Stimulated activated memory B cell treated with anti-CD40 and anti-IgM and Interleukin-4, amounts not matched to agents 10 μg/mL and 1 μg/mL and 100 μg/mL, for 72 hours (primary cell): ENCODE results near the gene ETV3.
"Not testable (repeated sequence)": the region's sequence is repeated elsewhere in the genome, so short reads cannot be mapped to it uniquely, and the experiment has no call there.

Source experiments
- ATAC-seq: fragments of 150-1000 bp; cut with Tn5 transposase; 2 replicates; pipeline ENCODE4 v1.10.0; 2021
- H3K27ac Mint-ChIP-seq: one replicate; pipeline ENCODE4 v1.8.0; 2022; ENCODE audit warnings: mild to moderate bottlenecking, mixed read lengths
- H3K27me3 Mint-ChIP-seq: one replicate; pipeline ENCODE4 v1.8.0; 2022; ENCODE audit warnings: mixed read lengths
- H3K36me3 Mint-ChIP-seq: one replicate; pipeline ENCODE4 v1.8.0; 2022; ENCODE audit warnings: mixed read lengths
- H3K4me1 Mint-ChIP-seq: one replicate; pipeline ENCODE4 v1.8.0; 2022; ENCODE audit warnings: mixed read lengths
- H3K4me3 Mint-ChIP-seq: one replicate; pipeline ENCODE4 v1.8.0; 2022; ENCODE audit warnings: mild to moderate bottlenecking, moderate library complexity, mixed read lengths
- H3K9me3 Mint-ChIP-seq: one replicate; pipeline ENCODE4 v1.8.0; 2022; ENCODE audit warnings: mixed read lengths

The ETV3 gene

DNA sequence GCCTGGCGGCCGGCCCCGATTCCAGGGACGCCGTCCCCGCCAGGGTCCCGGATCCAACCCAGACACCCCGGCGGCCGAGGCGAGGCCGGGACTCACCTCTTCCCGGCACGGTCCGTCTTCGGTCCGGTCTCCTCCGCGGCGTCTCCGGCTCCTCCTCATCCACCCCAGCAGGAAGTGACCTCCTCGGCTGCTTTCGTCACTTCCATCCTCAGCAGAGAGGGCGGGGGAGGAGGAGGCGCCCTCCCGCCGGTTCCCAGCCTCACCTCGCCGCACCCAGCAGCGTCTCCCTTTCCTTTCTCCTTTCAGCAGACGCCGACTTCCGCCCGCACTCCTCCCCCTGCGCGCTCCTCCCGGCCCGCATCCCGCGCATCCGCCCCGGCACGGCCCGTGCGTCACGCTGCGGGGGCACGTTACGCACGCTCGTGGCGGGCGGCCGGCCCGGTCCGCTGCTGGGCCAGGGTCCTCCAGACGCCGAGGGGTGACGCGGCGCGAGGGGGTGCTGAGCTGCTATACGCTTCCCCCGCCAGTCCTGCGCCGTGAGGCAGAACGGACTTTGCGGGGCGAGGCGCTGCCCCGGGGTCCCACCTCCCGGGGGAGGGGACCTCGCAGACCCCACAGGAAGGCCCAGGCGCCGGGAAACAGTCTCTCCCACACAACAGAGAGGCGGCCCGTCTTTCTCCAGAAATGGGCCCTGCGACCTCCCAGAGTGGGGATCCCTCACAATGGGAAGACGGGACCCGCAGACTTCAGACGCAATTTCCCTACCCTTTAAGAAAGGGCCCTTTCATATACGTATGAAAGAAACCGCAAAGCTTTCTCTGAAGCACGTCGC is at the start of gene ETV3:
TSS of gene ETV3 (minus strand) at position 176 of the 832 bp plus-strand sequence. CDS start 2,043 bp downstream, outside the sequence.
- Mint-ChIP-seq H3K27me3 (no peaks in the 10 kb centered on the region), H3K9me3 (no peaks in the 10 kb centered on the region), H3K4me1 (peaks cover 75% of the 10 kb centered on the region), H3K36me3 (peaks cover 39% of the 10 kb centered on the region), H3K27ac (peak within 1 kb of the TSS; percentile 94), H3K4me3 (peak within 1 kb of the TSS; percentile 96)
- ATAC-seq, result peak; percentile 87

DNA sequence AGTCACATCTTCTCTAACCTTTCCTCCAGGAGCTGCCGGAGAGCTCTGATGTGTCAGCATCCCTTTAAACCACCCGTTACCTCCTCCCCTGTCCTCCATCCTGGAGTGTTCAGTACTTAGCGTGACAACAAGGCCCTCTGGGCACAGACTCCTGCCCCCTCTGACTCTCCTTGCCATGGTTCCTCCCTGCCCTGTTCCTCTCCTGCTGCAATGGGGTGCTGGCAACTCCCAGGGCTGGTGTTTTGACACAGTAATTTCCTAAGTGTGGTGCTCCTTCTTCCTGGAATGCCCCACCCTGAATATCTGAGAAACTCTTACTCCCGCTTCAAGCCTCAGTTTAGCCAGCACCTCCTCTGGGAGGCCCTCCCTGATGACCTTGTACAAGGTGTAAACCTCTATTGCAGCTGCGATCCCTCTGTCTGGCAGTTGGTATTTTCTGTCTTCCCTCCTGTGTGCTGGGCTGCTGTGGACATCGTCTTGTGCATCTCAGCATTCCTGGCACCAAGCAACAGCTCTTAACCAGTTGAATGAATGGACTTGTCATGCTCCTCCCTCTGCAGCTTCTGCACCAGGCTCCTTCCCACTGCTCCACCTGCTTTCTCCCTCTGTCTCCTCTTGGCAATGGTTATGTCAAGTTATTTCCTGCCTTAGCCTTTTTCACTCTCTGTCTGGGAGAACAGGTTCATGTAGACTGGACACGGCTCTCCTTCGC is 48.2 kb upstream of the ETV3 start:
- Mint-ChIP-seq H3K27ac (no peak overlapping the region), H3K4me3 (no peak overlapping the region), H3K36me3 (no peaks in the 10 kb centered on the region), H3K4me1 (peaks cover 6% of the 10 kb centered on the region), H3K27me3 (peaks cover 42% of the 10 kb centered on the region), H3K9me3 (no peaks in the 10 kb centered on the region)
- ATAC-seq, result no peak

DNA sequence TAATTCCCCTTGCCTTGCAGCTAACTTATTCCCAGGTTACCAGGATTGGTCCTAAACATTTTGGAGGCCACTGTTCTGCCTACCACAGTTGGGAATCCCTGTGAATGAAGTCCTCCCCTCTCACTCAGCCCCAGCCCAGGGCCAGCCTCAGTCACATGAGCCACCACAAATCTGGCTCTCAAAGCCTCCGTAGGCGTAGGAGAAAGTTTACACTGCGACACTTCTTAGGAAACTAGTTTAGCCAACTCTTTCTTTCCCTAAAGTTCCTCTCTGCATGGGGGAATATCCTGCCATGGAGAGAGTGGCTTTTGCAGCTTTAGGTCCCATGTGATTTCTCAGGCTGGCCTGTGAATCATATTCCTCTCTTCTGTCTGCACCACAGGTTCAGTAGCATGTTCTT is 45.7 kb upstream of the ETV3 start:
- H3K36me3 Mint-ChIP-seq, result no peaks in the 10 kb centered on the region
- H3K4me3 Mint-ChIP-seq, result no peak overlapping the region
- H3K9me3 Mint-ChIP-seq, result no peaks in the 10 kb centered on the region
- H3K27ac Mint-ChIP-seq, result no peak overlapping the region
- no peak for ATAC-seq
- peaks cover 11% of the 10 kb centered on the region for H3K4me1 Mint-ChIP-seq
- H3K27me3 Mint-ChIP-seq, result peaks cover 51% of the 10 kb centered on the region

DNA sequence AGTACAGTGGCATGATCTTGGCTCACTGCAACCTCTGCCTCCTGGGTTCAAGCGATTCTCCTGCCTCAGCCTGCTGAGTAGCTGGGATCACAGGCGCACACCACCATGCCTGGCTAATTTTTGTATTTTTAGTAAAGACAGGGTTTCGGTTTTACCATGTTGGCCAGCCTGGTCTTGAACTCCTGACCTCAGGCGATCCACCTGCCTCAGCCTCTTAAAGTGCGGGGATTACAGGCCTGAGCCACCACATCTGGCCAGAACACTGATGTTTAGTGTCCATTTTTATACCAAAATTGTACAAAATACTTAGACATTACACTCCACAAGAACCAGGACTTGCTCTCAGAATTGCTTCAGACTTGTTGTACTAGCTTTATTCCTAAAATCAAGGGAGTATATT is 44.2 kb upstream of the ETV3 start:
- H3K4me3 Mint-ChIP-seq, H3K36me3 Mint-ChIP-seq, H3K9me3 Mint-ChIP-seq, ATAC-seq, H3K27ac Mint-ChIP-seq: not testable (repeated sequence)
- Mint-ChIP-seq H3K4me1 (peaks cover 19% of the 10 kb centered on the region), H3K27me3 (peaks cover 42% of the 10 kb centered on the region)

DNA sequence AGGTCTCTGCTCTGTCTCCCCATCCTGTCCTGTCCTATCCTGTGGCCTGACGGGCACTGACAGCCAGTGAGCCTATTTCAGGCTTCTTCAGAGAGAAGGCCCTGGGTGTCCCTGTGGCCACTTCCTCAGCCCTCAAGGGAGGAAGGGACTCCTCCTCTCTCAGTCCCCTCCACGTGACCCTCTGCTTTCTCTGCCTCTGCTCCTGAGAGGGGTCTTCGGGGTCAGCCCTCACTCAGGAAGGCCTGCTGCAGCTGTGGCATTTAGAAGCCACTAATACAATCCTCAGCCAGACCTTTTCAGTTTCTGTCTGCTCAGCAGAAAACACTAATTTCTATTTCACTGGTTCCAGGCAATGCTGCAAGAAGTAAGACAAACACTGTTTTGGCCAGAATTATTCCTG is 43.6 kb upstream of the ETV3 start:
- Mint-ChIP-seq H3K36me3 (no peaks in the 10 kb centered on the region), H3K27ac (no peak overlapping the region)
- ATAC-seq, result no peak

DNA sequence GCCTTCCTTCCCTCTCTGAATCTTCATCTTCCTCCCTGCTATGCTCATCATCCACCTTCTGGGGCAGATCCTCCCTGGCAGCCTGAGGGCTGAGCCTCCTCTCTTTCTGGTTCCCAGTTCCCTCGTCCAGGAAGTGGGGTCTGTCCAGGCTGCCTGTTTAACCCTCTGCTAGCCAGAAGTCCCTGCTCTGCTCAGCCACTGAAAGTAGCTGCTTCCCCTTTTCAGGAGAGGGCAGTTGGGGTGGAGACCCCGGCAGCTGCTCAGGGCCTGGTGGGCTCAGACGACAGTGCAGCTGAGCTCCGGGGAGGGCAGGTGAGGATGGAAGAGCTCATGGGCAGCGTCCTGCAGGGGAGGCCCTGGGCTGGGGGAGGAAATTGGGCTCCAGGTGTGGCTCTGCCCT is 43.1 kb upstream of the ETV3 start:
- Mint-ChIP-seq H3K36me3 (no peaks in the 10 kb centered on the region), H3K9me3 (no peaks in the 10 kb centered on the region), H3K4me3 (no peak overlapping the region), H3K4me1 (peaks cover 30% of the 10 kb centered on the region), H3K27ac (no peak overlapping the region), H3K27me3 (peaks cover 43% of the 10 kb centered on the region)
- no peak for ATAC-seq

More for the DNA sequence above, 43.6 kb upstream of the ETV3 start:
- H3K4me1 Mint-ChIP-seq, result peaks cover 25% of the 10 kb centered on the region
- no peaks in the 10 kb centered on the region for H3K9me3 Mint-ChIP-seq
- peaks cover 43% of the 10 kb centered on the region for H3K27me3 Mint-ChIP-seq
- H3K4me3 Mint-ChIP-seq, result no peak overlapping the region

DNA sequence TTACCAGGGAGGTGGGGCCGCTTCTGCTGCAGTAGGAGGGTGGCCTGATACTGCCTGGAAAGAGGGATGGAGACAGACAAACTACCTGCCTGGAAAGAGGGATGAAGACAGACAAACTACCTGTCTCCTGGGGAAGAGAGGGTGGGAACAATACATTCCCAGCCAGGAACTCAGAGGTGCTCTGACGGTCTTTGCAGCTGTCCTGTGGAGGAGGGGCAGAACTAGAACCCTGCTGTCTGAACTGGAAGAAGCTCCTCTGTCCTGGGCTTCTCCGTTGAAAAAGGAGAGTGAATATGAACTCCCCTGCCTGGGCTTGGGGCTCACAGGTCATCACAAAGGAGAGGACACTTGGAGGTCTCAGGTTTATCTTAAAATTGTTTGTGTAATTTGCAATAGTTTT is 40.3 kb upstream of the ETV3 start:
- Mint-ChIP-seq H3K27me3 (peaks cover 56% of the 10 kb centered on the region), H3K27ac (no peak overlapping the region), H3K9me3 (no peaks in the 10 kb centered on the region), H3K4me3 (no peak overlapping the region), H3K4me1 (peaks cover 41% of the 10 kb centered on the region), H3K36me3 (no peaks in the 10 kb centered on the region)
- ATAC-seq, result no peak

DNA sequence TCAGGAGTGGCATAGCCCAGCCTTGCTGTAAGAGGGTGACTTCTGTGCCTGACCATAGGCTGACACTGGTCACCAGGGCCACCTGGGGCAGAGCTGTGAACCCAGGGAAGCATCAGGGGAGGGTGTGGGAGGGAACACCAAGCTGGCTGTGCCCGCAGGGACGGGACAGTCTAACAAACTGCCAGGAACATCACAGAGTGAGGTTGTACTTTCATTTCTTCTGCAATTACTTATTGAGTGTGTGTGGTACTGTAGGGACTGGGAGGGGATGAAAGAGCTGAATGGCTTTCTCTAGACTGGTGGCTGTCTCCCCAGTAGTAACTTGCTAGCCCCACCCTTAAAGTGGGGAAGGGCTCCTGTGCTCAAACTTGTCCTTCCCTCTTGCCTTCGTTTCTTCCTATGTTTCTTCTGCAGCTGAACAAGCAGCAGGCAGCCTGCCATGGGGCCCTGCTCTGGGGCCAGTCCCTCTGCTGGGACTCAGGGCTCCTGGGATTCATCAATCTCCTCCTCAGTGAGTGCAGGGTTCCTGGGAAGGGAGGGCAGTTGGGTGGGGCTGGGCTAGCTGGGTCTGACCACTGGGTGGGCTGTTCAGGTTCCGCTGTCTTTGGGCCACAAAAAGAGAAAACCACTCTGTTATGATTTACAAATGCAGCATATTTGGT is 39.7 kb upstream of the ETV3 start:
- ATAC-seq, result no peak
- Mint-ChIP-seq H3K27me3 (peaks cover 62% of the 10 kb centered on the region), H3K36me3 (no peaks in the 10 kb centered on the region), H3K9me3 (no peaks in the 10 kb centered on the region), H3K27ac (no peak overlapping the region), H3K4me1 (peaks cover 46% of the 10 kb centered on the region), H3K4me3 (no peak overlapping the region)

DNA sequence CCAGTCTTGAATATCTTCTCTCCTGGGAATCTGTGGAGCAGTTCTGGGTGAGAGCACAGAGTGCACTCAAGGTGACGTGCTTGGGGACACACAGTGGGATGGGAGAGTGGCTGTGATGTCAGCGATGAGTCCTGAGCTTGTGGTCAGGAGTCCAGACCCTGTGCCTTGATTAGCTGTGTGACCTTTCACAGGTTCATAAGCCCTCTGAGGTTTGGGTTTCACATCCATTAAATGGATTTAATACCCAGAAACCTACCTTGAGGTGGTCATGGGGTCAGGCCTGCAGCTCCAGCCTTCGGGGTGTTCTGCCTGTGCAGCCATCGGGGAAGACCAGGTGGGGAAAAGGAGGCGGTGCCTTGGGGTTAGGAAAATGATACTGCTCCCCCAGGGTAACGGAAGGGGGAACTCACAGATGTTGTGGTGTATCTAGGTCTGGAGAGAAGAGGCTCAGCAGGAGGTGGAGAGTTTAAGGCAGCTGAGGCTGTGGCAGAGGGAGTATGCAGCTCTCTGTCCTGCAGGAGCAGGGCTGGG is 38.5 kb upstream of the ETV3 start:
- Mint-ChIP-seq H3K36me3 (no peaks in the 10 kb centered on the region), H3K27ac (peak overlapping the region; percentile 47), H3K4me1 (peaks cover 44% of the 10 kb centered on the region), H3K4me3 (peak overlapping the region; percentile 27), H3K9me3 (no peaks in the 10 kb centered on the region), H3K27me3 (peaks cover 65% of the 10 kb centered on the region)
- peak; percentile 69 for ATAC-seq

DNA sequence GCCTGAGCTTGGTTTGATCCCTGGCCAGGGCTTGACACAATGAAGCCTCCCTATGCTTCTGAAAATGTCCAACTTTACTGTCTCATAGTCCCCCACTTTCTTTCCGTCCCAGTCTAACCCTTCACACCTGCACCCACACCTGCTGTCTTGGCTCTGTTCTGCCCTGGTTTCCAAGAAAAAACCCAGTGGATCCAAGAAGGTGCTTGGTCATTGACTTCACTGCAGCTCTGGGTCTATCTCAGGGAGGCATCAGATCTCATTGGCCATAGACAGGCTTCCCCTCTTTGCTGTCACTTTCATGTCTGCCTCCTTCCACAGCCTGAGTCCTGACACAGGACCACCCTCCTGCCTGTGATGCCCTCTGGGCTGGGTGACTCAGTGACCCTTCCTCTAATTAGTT is 37.8 kb upstream of the ETV3 start:
- no peaks in the 10 kb centered on the region for H3K9me3 Mint-ChIP-seq
- no peak overlapping the region for H3K4me3 Mint-ChIP-seq
- H3K36me3 Mint-ChIP-seq, result no peaks in the 10 kb centered on the region
- peaks cover 65% of the 10 kb centered on the region for H3K27me3 Mint-ChIP-seq
- H3K27ac Mint-ChIP-seq, result peak overlapping the region; percentile 47
- peaks cover 42% of the 10 kb centered on the region for H3K4me1 Mint-ChIP-seq
- ATAC-seq, result peak; percentile 44

DNA sequence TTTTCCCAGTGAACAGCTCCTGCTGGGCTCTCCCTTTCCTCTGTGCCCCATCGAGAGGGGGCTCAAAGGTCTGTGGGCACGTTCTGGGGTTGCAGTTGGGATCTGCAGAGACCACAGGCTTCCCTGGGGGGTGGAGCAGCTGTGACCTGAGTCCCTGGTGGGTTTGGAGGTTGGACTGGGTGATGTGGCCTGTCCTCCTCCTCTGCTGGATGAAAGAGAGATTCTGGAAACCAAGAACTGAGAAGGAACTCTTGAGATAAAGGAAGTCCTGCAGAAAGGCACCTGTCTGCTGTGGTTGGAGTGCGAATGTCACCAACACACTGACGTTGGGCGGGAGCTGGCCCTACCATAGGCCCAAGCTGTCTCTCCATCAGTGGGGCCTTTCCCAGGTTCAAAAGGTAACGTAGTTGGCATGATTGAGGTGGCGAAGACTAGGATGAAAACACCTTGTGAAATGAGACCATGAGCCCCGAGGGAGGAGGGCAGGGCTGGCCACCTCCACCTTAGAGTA is 35.8 kb upstream of the ETV3 start:
- Mint-ChIP-seq H3K36me3 (no peaks in the 10 kb centered on the region), H3K27ac (no peak overlapping the region), H3K9me3 (no peaks in the 10 kb centered on the region), H3K4me3 (no peak overlapping the region), H3K27me3 (peaks cover 65% of the 10 kb centered on the region), H3K4me1 (peaks cover 41% of the 10 kb centered on the region)
- no peak for ATAC-seq

DNA sequence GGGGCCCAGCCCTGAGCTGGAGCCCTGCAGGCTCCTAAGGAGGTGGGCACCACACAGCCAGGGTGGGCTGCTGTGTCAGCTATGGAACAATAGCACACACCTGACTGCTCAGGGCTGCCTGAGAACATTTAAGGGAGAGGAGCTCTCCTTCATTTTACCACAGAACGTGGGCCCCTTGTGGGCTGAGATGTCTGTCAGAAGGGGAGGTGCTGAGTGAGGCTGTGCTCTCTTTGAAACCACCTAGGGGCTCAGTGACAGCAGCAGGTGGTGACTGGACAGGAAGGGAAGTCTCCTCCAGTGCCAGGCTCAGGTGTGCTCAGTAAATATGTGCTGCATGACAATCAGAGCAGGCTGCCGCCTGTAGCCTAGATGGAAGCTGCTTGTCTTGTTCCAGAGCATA is 35.0 kb upstream of the ETV3 start:
- not testable (repeated sequence) for H3K27ac Mint-ChIP-seq, H3K9me3 Mint-ChIP-seq, ATAC-seq, H3K36me3 Mint-ChIP-seq, H3K4me3 Mint-ChIP-seq
- H3K27me3 Mint-ChIP-seq, result peaks cover 66% of the 10 kb centered on the region
- peaks cover 41% of the 10 kb centered on the region for H3K4me1 Mint-ChIP-seq

DNA sequence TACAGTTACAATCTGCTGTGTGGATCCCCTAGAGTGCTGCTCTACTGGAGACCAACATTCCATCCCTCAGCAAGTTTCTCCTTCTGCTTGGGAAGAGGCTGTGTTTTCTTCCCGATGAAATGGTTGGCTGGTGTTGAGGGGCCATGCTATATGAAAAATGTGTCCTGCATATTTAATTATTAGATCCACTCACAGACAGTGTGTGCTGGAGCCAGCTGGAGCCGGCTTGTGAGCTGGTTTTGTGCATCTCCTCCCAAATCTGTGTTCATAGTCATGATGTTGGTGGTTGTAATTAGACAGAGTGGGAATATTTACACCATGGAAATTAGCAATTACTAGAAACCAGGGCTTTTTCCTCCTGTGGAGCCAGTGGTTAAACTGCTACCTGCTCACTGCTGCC is 34.4 kb upstream of the ETV3 start:
- peaks cover 73% of the 10 kb centered on the region for H3K27me3 Mint-ChIP-seq
- not testable (repeated sequence) for H3K9me3 Mint-ChIP-seq, H3K27ac Mint-ChIP-seq, H3K36me3 Mint-ChIP-seq, ATAC-seq, H3K4me3 Mint-ChIP-seq
- H3K4me1 Mint-ChIP-seq, result peaks cover 43% of the 10 kb centered on the region

DNA sequence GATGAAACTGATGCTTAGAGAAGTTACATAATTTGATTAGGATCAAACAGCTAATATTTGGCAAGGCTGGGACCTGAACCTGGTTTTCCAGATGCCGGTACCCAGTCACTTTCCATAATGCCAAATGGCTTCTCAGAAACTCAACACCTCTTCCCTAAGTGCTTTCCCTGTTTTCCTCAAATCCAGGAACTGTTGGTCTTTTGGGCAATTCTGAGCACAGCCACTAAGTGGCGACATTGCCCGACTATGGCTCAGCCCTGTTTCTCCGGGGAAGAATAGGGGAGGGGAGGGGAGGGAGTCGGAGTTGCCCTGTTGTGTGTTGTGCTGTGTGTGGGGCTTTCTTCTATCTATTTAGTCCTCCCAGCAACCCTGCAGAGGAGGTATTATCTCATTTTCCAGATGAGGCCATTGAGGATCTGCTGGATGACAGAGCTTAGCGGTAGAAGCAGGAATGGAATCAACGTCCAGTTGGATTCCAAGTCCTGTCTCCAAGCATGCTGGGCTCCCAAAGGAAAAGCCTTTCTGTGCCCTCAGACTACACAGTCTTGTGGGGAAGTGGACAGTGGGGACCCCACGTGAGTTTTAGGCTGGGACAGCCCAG is 33.8 kb upstream of the ETV3 start:
- H3K27ac Mint-ChIP-seq, H3K4me3 Mint-ChIP-seq, ATAC-seq, H3K36me3 Mint-ChIP-seq, H3K9me3 Mint-ChIP-seq: not testable (repeated sequence)
- peaks cover 76% of the 10 kb centered on the region for H3K27me3 Mint-ChIP-seq
- peaks cover 43% of the 10 kb centered on the region for H3K4me1 Mint-ChIP-seq
